Dendritic cell treated with granulocyte-macrophage colony-stimulating factor and Interleukin-4, amounts not matched to agents 40 ng/mL and 50 ng/mL, for 4 days (primary cell): Measurements from ENCODE around the gene TMEM121B.

ENCODE experiments used
- H3K27ac Mint-ChIP-seq: one replicate; pipeline ENCODE4 v1.8.0; 2022; ENCODE audit warnings: mild to moderate bottlenecking, mixed read lengths
- H3K27me3 Mint-ChIP-seq: one replicate; pipeline ENCODE4 v1.8.0; 2022; ENCODE audit warnings: mild to moderate bottlenecking, mixed read lengths
- H3K36me3 Mint-ChIP-seq: one replicate; pipeline ENCODE4 v1.8.0; 2022; ENCODE audit warnings: low read depth, mixed read lengths
- H3K4me1 Mint-ChIP-seq: one replicate; pipeline ENCODE4 v1.8.0; 2022; ENCODE audit warnings: low read depth, mixed read lengths
- H3K4me3 Mint-ChIP-seq: one replicate; pipeline ENCODE4 v1.8.0; 2022; ENCODE audit warnings: mild to moderate bottlenecking, moderate library complexity, mixed read lengths
- H3K9me3 Mint-ChIP-seq: one replicate; pipeline ENCODE4 v1.8.0; 2022; ENCODE audit warnings: mixed read lengths
- intact Hi-C: fragments of 100-400 bp; cut with micrococcal nuclease; formaldehyde crosslinking; loops from one replicate; pipeline ENCODE4 v1.15.0; 2022

TMEM121B gene

GRCh38 chr22:17131686-17132085, 10.5 kb upstream of the TMEM121B start:
- H3K4me1 Mint-ChIP-seq = peaks cover 14% of the 10 kb centered on the region
- H3K27me3 Mint-ChIP-seq = no peaks in the 10 kb centered on the region
- intact Hi-C loops = no loop called here
- no peak overlapping the region for H3K4me3 Mint-ChIP-seq
- H3K36me3 Mint-ChIP-seq = peaks cover 15% of the 10 kb centered on the region
- no peaks in the 10 kb centered on the region for H3K9me3 Mint-ChIP-seq
- H3K27ac Mint-ChIP-seq = no peak overlapping the region

GRCh38 chr22:17130199-17130598, 9.0 kb upstream of the TMEM121B start:
- Mint-ChIP-seq H3K36me3 (peaks cover 6% of the 10 kb centered on the region), H3K27ac (no peak overlapping the region), H3K9me3 (no peaks in the 10 kb centered on the region), H3K4me1 (peaks cover 13% of the 10 kb centered on the region), H3K4me3 (no peak overlapping the region), H3K27me3 (no peaks in the 10 kb centered on the region)
- intact Hi-C loops = no loop called here

GRCh38 chr22:17120711-17121232, 388 bp downstream of the TMEM121B start:
- Mint-ChIP-seq H3K27ac (no peak overlapping the region), H3K4me3 (peak overlapping the region; percentile 82), H3K36me3 (peaks cover 7% of the 10 kb centered on the region), H3K4me1 (peaks cover 57% of the 10 kb centered on the region), H3K27me3 (peaks cover 17% of the 10 kb centered on the region), H3K9me3 (no peaks in the 10 kb centered on the region)
- intact Hi-C loops = loop anchor here (2.0 to 5.0 kb wide), 3 partner anchors 14 to 37 kb away; partner anchors contain the start of gene HDHD5

GRCh38 chr22:17120281-17120680, 879 bp downstream of the TMEM121B start:
- Mint-ChIP-seq H3K9me3 (no peaks in the 10 kb centered on the region), H3K36me3 (peaks cover 7% of the 10 kb centered on the region), H3K4me1 (peaks cover 62% of the 10 kb centered on the region), H3K27me3 (peaks cover 17% of the 10 kb centered on the region), H3K4me3 (peak overlapping the region; percentile 82), H3K27ac (no peak overlapping the region)
- intact Hi-C loops = loop anchor here (2.0 to 5.0 kb wide), 3 partner anchors 13 to 37 kb away; partner anchors contain the start of gene HDHD5

DNA sequence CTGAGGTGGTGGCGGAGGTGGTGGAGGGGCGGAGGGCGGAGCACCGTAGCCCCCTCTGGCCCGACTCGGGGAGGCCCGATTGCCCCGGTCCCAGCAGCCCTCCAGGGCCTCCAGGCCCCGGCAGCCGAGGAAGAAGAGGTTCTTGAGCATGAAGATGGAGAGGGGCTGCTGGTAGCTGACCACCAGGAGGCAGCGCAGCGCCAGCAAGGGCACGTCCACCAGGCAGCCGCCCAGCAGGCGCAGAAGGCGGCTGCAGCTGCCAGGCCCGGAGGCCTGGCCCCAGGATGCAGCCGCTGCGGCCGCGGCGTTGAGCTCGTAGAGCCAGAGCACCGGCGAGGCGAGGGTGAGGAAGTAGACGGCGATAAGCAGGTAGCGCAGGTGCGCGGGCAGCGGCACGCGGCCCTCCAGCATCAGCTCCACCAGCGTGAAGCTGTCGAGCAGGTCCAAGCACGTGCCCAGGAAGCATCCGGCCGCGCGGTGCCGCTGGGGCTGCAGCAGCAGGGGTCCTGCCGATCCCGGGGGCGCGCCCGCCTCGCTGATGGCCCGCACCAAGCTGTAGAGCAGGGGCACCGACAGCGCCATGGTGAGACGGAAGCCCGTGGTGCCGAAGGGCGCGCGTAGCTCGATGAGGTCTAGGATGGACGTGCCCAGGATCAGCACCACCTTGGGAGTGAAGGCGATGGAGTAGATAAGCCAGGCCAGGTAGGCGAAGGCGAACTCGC, 1.5 kb downstream of the TMEM121B start:
- Mint-ChIP-seq H3K27me3 (peaks cover 17% of the 10 kb centered on the region), H3K4me3 (peak overlapping the region; percentile 66), H3K4me1 (peaks cover 66% of the 10 kb centered on the region), H3K9me3 (no peaks in the 10 kb centered on the region), H3K27ac (no peak overlapping the region), H3K36me3 (peaks cover 7% of the 10 kb centered on the region)
- intact Hi-C loops = loop anchor here (2.0 to 5.0 kb wide), 4 partner anchors 13 to 53 kb away; partner anchors contain the start of gene HDHD5

DNA sequence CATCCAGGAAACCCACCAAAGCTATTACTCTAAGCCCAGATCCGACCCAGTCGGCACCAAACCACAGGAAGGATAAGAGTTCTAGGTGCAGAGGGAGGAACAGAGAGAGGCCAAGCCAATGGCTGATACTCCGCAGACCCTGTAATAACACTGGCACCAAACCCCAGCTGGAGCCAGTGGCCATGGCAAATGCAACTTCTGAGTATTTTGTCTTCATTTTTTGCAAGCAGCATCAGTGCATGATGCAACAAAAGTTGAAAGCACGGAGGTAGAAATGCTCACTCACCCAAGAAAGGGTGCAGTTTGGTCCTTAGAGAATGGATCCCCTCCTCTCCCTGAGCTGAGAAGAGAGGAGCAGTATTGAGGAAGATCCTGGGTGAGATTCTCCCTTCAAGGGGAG, 2.8 kb downstream of the TMEM121B start:
- Mint-ChIP-seq H3K36me3 (peaks cover 15% of the 10 kb centered on the region), H3K4me1 (peaks cover 76% of the 10 kb centered on the region)
- intact Hi-C loops = loop anchor here (5.0 kb wide), 1 partner anchor 54 kb away; no protein-coding TSS in a partner anchor

DNA sequence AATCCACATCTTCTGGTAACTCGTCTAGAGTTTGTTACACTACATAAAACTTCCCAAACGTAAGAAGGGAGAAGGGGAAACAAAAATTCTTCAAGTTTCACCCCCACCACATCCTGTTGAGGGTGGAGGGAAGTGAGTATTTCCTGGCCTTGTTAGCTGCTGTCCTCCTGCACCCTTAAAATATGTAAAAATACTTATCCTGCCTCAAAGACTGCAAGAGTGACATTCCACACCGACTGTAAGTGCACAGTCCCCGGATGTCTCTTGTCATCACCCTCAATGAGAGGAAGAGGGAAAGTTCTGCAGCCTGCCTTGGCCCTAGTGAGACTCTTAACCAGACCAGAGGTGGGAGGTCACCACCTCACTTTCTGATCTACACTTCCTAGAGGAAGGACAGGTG, 3.3 kb downstream of the TMEM121B start:
- no peaks in the 10 kb centered on the region for H3K9me3 Mint-ChIP-seq
- intact Hi-C loops = loop anchor here (5.0 kb wide), 1 partner anchor 54 kb away; no protein-coding TSS in a partner anchor
- peaks cover 17% of the 10 kb centered on the region for H3K27me3 Mint-ChIP-seq
- peak overlapping the region; percentile 53 for H3K4me3 Mint-ChIP-seq
- peaks cover 19% of the 10 kb centered on the region for H3K36me3 Mint-ChIP-seq
- H3K27ac Mint-ChIP-seq = peak overlapping the region; percentile 85
- peaks cover 80% of the 10 kb centered on the region for H3K4me1 Mint-ChIP-seq

More for the DNA sequence above, 2.8 kb downstream of the TMEM121B start:
- H3K27me3 Mint-ChIP-seq = peaks cover 17% of the 10 kb centered on the region
- no peaks in the 10 kb centered on the region for H3K9me3 Mint-ChIP-seq
- peak overlapping the region; percentile 53 for H3K4me3 Mint-ChIP-seq
- peak overlapping the region; percentile 85 for H3K27ac Mint-ChIP-seq

DNA sequence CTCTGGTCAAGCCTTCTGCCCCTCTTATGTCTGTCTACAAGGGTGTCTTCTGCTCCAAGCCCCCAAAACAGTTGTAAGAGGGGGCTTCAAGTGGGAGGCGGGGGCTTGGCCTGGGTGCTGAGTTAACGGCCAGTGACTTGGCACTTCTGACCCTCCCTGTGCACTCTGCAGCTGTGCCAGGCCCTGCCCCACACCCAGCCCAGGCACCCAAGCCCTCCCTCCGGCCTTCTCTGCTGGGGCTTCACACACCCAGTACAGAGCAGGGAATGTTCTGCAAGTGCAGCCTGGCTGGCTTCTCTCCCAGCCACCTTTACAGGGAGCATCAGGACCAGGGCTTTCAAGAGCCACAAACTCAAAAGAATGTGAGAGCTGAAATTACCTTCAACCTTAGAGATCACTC, 3.8 kb downstream of the TMEM121B start:
- Mint-ChIP-seq H3K27ac (peak overlapping the region; percentile 85), H3K4me1 (peaks cover 85% of the 10 kb centered on the region), H3K36me3 (peaks cover 24% of the 10 kb centered on the region), H3K9me3 (no peaks in the 10 kb centered on the region), H3K4me3 (peak overlapping the region; percentile 53), H3K27me3 (peaks cover 13% of the 10 kb centered on the region)
- intact Hi-C loops = loop anchor here (5.0 kb wide), 1 partner anchor 55 kb away; no protein-coding TSS in a partner anchor

GRCh38 chr22:17116572-17117330, 4.4 kb downstream of the TMEM121B start:
- intact Hi-C loops = loop anchor here (5.0 kb wide), 1 partner anchor 56 kb away; no protein-coding TSS in a partner anchor
- H3K27me3 Mint-ChIP-seq = peaks cover 8% of the 10 kb centered on the region
- peak overlapping the region; percentile 85 for H3K27ac Mint-ChIP-seq

GRCh38 chr22:17115945-17116565, 5.1 kb downstream of the TMEM121B start:
- intact Hi-C loops = loop anchor here (5.0 kb wide), 1 partner anchor 56 kb away; no protein-coding TSS in a partner anchor
- H3K27me3 Mint-ChIP-seq = peaks cover 4% of the 10 kb centered on the region
- peaks cover 91% of the 10 kb centered on the region for H3K4me1 Mint-ChIP-seq
- no peaks in the 10 kb centered on the region for H3K9me3 Mint-ChIP-seq
- H3K36me3 Mint-ChIP-seq = peaks cover 37% of the 10 kb centered on the region
- H3K27ac Mint-ChIP-seq = peak overlapping the region; percentile 85
- no peak overlapping the region for H3K4me3 Mint-ChIP-seq

More at GRCh38 chr22:17116572-17117330, 4.4 kb downstream of the TMEM121B start:
- Mint-ChIP-seq H3K4me1 (peaks cover 87% of the 10 kb centered on the region), H3K4me3 (peak overlapping the region; percentile 30), H3K9me3 (no peaks in the 10 kb centered on the region), H3K36me3 (peaks cover 30% of the 10 kb centered on the region)

- peaks cover 99% of the 10 kb centered on the region for H3K4me1 Mint-ChIP-seq
- H3K4me3 Mint-ChIP-seq = no peak overlapping the region
- H3K36me3 Mint-ChIP-seq = peaks cover 46% of the 10 kb centered on the region
- peak overlapping the region; percentile 85 for H3K27ac Mint-ChIP-seq
- intact Hi-C loops = loop anchor here (5.0 kb wide), 1 partner anchor 57 kb away; no protein-coding TSS in a partner anchor
- H3K9me3 Mint-ChIP-seq = no peaks in the 10 kb centered on the region
- peaks cover 4% of the 10 kb centered on the region for H3K27me3 Mint-ChIP-seq
These were observed 5.9 kb downstream of the TMEM121B start for GRCh38 chr22:17115236-17115635.

DNA sequence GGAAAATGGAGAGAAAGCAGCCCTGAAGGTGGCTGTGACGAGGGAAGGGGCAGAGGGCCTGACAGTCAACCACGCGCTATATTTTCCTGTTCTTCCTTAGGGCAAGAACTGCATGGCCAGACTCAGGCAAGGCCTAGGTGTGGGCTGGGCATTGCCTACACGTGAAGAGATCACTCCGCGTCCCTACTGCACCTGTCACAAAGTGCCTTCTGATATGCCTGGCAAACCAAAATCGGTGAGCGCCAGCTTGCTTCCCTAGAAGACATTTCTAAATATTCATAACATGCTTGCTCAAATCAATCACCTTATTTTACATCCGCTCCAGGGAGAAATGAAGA, 6.3 kb downstream of the TMEM121B start:
- peaks cover 100% of the 10 kb centered on the region for H3K4me1 Mint-ChIP-seq
- peak overlapping the region; percentile 44 for H3K27ac Mint-ChIP-seq
- H3K9me3 Mint-ChIP-seq = no peaks in the 10 kb centered on the region
- H3K27me3 Mint-ChIP-seq = peaks cover 4% of the 10 kb centered on the region
- intact Hi-C loops = loop anchor here (5.0 kb wide), 1 partner anchor 57 kb away; no protein-coding TSS in a partner anchor
- no peak overlapping the region for H3K4me3 Mint-ChIP-seq
- H3K36me3 Mint-ChIP-seq = peaks cover 49% of the 10 kb centered on the region

DNA sequence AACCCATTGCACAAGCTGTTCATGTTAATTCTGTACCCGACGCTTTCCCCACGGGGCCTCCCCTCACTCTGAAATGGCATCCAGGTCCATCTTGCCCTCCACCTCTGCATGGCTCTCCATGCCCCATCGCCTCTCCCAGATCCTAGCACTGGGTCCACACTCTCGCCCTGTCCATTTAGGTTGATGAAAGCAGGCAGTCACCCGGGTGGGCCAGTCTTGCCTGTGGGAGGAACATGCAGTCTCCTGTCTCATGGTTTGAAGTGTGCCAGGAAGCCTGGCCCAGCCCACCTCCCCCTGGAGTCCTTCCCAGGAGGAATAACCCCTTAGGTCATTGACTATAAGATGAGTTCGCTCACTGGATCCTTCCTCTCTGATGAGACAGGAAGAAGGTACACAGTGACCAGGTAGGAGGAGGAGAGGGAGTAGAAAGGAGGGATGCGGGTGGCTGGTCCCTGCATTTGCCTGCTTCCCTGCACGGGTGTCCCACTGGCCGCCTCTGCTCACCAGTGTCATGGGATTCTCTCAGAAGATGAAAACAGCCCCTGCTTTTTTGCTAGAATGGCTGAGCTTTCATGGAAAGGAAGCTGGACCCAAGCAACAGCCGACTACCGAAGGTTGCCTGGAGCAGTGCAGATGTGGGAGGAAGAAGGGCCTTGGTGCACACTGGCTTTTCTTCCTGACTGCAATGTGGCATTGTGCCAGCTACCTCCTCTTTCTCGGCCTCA, 6.8 kb downstream of the TMEM121B start:
- Mint-ChIP-seq H3K9me3 (no peaks in the 10 kb centered on the region), H3K27ac (peak overlapping the region; percentile 44), H3K36me3 (peaks cover 50% of the 10 kb centered on the region), H3K27me3 (no peaks in the 10 kb centered on the region), H3K4me3 (no peak overlapping the region), H3K4me1 (peaks cover 100% of the 10 kb centered on the region)
- intact Hi-C loops = no loop called here
